ENCODE measurements around the gene ACIN1.

ACIN1 gene

GRCh38 chr14:23118506-23119362 lies 23.8 kb upstream of the ACIN1 start, which contains the start of gene CEBPE:
CEBPE (minus strand) TSS chr14:23119255; CDS start chr14:23119091, 164 bp downstream.
- no peak for DNase-seq (ENCODE audit: low read depth)
- H3K4me3 ChIP-seq (ENCODE audit: low read depth, low read length) = no peak within 1 kb of the TSS
- TF ChIP-seq, protein P1, sequence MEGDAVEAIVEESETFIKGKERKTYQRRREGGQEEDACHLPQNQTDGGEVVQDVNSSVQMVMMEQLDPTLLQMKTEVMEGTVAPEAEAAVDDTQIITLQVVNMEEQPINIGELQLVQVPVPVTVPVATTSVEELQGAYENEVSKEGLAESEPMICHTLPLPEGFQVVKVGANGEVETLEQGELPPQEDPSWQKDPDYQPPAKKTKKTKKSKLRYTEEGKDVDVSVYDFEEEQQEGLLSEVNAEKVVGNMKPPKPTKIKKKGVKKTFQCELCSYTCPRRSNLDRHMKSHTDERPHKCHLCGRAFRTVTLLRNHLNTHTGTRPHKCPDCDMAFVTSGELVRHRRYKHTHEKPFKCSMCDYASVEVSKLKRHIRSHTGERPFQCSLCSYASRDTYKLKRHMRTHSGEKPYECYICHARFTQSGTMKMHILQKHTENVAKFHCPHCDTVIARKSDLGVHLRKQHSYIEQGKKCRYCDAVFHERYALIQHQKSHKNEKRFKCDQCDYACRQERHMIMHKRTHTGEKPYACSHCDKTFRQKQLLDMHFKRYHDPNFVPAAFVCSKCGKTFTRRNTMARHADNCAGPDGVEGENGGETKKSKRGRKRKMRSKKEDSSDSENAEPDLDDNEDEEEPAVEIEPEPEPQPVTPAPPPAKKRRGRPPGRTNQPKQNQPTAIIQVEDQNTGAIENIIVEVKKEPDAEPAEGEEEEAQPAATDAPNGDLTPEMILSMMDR (IDR thresholded peaks at IDR 0.05; ENCODE audit: low read depth, low read length, missing control alignments) = no peak

- no peak overlapping the region for H3K4me3 ChIP-seq (ENCODE audit: low read depth, low read length)
- TF ChIP-seq, protein P1 (IDR thresholded peaks at IDR 0.05; ENCODE audit: low read depth, low read length, missing control alignments) = no peak
- no peak for DNase-seq (ENCODE audit: low read depth)
These were observed 22.6 kb upstream of the ACIN1 start for GRCh38 chr14:23117371-23118020.

DNA sequence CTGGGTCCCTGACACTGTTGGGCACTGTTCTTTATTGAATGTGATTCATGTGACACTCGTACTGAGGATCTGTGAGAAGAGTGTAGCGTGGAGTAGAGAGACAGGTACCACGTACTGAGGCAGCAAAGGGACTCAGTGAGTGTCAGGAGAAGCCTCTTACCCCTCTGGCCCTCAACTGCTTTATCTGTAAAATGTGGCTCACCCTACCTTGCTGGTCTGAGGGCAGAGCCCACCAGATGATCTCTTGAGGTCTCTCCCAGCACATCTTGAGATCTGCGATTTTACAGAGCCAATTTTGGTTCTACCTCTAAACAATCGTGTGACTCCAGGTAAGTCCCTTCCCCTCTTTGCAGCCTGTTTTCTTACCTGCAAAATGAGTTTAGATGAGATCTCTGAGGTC lies 21.0 kb upstream of the ACIN1 start:
- no peak overlapping the region for H3K4me3 ChIP-seq (ENCODE audit: low read depth, low read length)
- TF ChIP-seq, protein P1 (IDR thresholded peaks at IDR 0.05; ENCODE audit: low read depth, low read length, missing control alignments) = no peak
- no peak for DNase-seq (ENCODE audit: low read depth)

DNA sequence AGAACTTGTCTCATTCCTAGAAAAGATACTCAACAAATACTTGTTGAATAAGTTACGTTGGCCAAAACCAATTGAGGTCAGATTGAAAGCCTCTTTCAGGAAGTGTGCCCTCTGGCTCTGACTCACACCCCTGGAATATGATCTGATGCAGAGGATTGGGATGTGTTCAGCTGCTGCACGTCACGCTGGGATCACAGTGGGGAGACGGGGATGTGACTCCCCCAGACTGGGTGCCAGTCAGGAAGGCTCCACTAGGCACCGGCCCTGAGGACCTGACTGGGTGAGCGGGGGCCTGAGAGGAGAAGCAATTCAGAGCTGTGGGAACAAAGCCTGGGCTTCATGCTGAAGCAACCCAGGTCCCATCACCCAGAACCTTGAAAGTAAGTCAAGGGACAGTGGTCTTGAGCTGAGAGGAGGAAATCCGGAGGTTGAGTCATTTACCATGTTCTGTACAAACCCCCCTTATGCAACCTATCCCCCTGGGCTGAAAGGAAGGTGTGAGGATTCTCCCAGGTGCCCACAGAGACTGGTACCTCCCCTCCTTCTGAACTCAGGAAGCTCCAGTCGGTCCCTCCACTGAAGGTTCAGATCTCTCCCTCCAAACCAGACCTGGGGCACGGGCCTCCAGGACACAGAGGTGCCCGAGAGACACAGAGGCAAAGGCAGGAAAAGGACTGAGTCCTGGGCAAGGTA lies 20.2 kb upstream of the ACIN1 start:
- no peak overlapping the region for H3K4me3 ChIP-seq (ENCODE audit: low read depth, low read length)
- TF ChIP-seq, protein P1 (IDR thresholded peaks at IDR 0.05; ENCODE audit: low read depth, low read length, missing control alignments) = no peak
- DNase-seq (ENCODE audit: low read depth) = no peak

- TF ChIP-seq, protein P1 (IDR thresholded peaks at IDR 0.05; ENCODE audit: low read depth, low read length, missing control alignments) = no peak
- no peak overlapping the region for H3K4me3 ChIP-seq (ENCODE audit: low read depth, low read length)
- no peak for DNase-seq (ENCODE audit: low read depth)
These were observed 19.7 kb upstream of the ACIN1 start for GRCh38 chr14:23114669-23115038.

- no peak overlapping the region for H3K4me3 ChIP-seq (ENCODE audit: low read depth, low read length)
- no peak for DNase-seq (ENCODE audit: low read depth)
- TF ChIP-seq, protein P1 (IDR thresholded peaks at IDR 0.05; ENCODE audit: low read depth, low read length, missing control alignments) = no peak
These were observed 19.2 kb upstream of the ACIN1 start for GRCh38 chr14:23114120-23114458.

Data from GM12864 (cell line).